ENCODE data around the gene PNMA6A.

DNA sequence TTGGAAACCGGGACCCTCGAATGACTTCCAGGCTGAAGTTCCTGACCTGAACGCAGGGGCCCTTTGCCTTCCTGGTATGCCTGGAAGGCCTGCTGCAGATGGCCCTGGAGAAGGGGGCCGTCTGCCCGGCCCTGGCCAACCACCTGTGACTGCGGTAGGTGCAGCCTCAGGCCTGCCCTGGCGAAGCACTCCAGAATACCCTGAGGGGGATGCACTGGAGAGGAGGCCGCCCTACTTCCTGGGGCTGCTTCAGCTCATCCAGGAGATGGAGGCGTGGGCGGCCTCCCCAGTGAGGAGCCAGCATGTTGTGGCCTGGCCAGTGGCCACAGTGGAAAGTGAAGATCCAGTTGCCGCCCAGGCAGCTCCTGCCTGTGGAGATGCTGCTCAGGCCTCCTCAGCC is 42.4 kb upstream of the PNMA6A start:
- TF ChIP-seq POLR2A (IDR thresholded peaks at IDR 0.05) = no peak
- TF ChIP-seq, protein P1, sequence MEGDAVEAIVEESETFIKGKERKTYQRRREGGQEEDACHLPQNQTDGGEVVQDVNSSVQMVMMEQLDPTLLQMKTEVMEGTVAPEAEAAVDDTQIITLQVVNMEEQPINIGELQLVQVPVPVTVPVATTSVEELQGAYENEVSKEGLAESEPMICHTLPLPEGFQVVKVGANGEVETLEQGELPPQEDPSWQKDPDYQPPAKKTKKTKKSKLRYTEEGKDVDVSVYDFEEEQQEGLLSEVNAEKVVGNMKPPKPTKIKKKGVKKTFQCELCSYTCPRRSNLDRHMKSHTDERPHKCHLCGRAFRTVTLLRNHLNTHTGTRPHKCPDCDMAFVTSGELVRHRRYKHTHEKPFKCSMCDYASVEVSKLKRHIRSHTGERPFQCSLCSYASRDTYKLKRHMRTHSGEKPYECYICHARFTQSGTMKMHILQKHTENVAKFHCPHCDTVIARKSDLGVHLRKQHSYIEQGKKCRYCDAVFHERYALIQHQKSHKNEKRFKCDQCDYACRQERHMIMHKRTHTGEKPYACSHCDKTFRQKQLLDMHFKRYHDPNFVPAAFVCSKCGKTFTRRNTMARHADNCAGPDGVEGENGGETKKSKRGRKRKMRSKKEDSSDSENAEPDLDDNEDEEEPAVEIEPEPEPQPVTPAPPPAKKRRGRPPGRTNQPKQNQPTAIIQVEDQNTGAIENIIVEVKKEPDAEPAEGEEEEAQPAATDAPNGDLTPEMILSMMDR (IDR thresholded peaks at IDR 0.05) = no peak
